A549 (cell line): ENCODE measurements around the gene PCCB. TPM values are rescaled to one million over a fixed set of nuclear protein-coding genes. Genes with fewer than 3 reads are reported as not detected.

Experiments
- polyA plus RNA-seq, 4 experiments: library from polyadenylated mRNA; depleted of rRNA in 3 of 4; stranded (reverse); fragments of >200 nt; fragmentation: RNase III in 1 of 4; extraction: RNeasy Plus Mini Kit Qiagen cat#74134 plus additional on column Dnase treatment in 1 of 4; gene quantifications; 2 replicates in 3 of 4; 3 replicates in 1 of 4; pipeline ENCODE4 v1.2.3, GENCODE V29; 2011 to 2017

PCCB gene
- polyA plus RNA-seq, 2 of the 4 experiments (the other 2 are of a cell fraction) = 31.7 to 65.5 TPM

Other genes with a start within 250 kb of the PCCB start
- gene MSL2, start 54.0 kb upstream of the PCCB start, polyA plus RNA-seq (2011; rRNA removed) = 8.4 and 9.9 TPM in 2 replicates
- gene MSL2, start 54.0 kb upstream of the PCCB start, polyA plus RNA-seq (2017; fragmentation: RNase III; extraction: RNeasy Plus Mini Kit Qiagen cat#74134 plus additional on column Dnase treatment) = 9.4 to 10.2 TPM (median 10.1 TPM) in 3 replicates